GM12878 (cell line): ENCODE measurements around the gene TRIM69. TPM values are rescaled to one million over a fixed set of nuclear protein-coding genes. Genes with fewer than 3 reads are reported as not detected.
A peak's percentile ranks its signal among the peaks of the same experiment; 100 is the strongest.

ENCODE experiments used
- ATF2 ChIP-seq: IDR thresholded peaks from 2 replicates; pipeline ENCODE4 v1.6.1; 2012; ENCODE audit warnings: low read length, inconsistent platforms
- CBFB ChIP-seq: IDR thresholded peaks from 2 replicates; pipeline ENCODE4 v1.6.1; 2016; ENCODE audit warnings: antibody characterized with exemption, low read depth
- CHD1 ChIP-seq: IDR thresholded peaks from 2 replicates; pipeline ENCODE4 v1.6.1; 2012; ENCODE audit warnings: low read depth, low read length, improper control_type of control experiment
- CREM ChIP-seq: IDR thresholded peaks from 2 replicates; pipeline ENCODE4 v1.6.1; 2014; ENCODE audit warnings: antibody characterized with exemption, low read depth
- E2F4 ChIP-seq: IDR thresholded peaks from 2 replicates; pipeline ENCODE4 v1.6.1; 2012; ENCODE audit warnings: low read depth, low read length, improper control_type of control experiment
- FOS ChIP-seq: IDR thresholded peaks from 3 replicates; pipeline ENCODE4 v1.6.1; 2011; ENCODE audit warnings: borderline replicate concordance; ENCODE audit not compliant: insufficient read length; ENCODE audit errors: extremely low read depth
- IKZF1 ChIP-seq: fragments of 450-650 bp; conservative IDR thresholded peaks from 2 replicates; pipeline ENCODE4 v1.6.1; 2017; ENCODE audit warnings: antibody characterized with exemption, mild to moderate bottlenecking
- IRF4 ChIP-seq: IDR thresholded peaks from 2 replicates; pipeline ENCODE4 v1.6.1; 2011; ENCODE audit warnings: low read depth, low read length
- IRF5 ChIP-seq: fragments of 450-650 bp; IDR thresholded peaks from 2 replicates; pipeline ENCODE4 v1.6.1; 2017; ENCODE audit warnings: borderline replicate concordance
- MEF2A ChIP-seq: IDR thresholded peaks from 2 replicates; pipeline ENCODE4 v1.6.1; 2011; ENCODE audit warnings: low read depth, mild to moderate bottlenecking, low read length, moderate library complexity; ENCODE audit not compliant: insufficient read depth
- MTA2 ChIP-seq: fragments of 450-650 bp; IDR thresholded peaks from 2 replicates; pipeline ENCODE4 v1.6.1; 2016; ENCODE audit warnings: low read depth, mild to moderate bottlenecking, moderate library complexity
- NFYB ChIP-seq: IDR thresholded peaks from 2 replicates; pipeline ENCODE4 v1.6.1; 2011; ENCODE audit warnings: low read depth, mild to moderate bottlenecking, low read length, improper control_type of control experiment, moderate library complexity; ENCODE audit not compliant: insufficient read depth
- NKRF ChIP-seq: fragments of 450-650 bp; conservative IDR thresholded peaks from 2 replicates; pipeline ENCODE4 v1.6.1; 2017; ENCODE audit warnings: mild to moderate bottlenecking, moderate library complexity
- SREBF2 ChIP-seq: IDR thresholded peaks from 2 replicates; pipeline ENCODE4 v1.6.1; 2012; ENCODE audit warnings: mild to moderate bottlenecking, low read length
- TBL1XR1 ChIP-seq: IDR thresholded peaks from 2 replicates; pipeline ENCODE4 v1.6.1; 2012; ENCODE audit warnings: low read depth, low read length, improper control_type of control experiment
- ZZZ3 ChIP-seq: IDR thresholded peaks from 2 replicates; pipeline ENCODE4 v1.6.1; 2011; ENCODE audit warnings: low read depth; ENCODE audit not compliant: control insufficient read depth, insufficient read length
- polyA plus RNA-seq, 11 experiments: library from polyadenylated mRNA; depleted of rRNA in 4 of 11; unstranded in 6 of 11; stranded (reverse) in 5 of 11; fragments of >200 nt; fragmentation: Nextera tagmentation in 4 of 11; fragmentation: Illumina TruSeq in 1 of 11; extraction: Ambion mirVana in 4 of 11; extraction: Trizol in 1 of 11; gene quantifications; 1 replicate in 1 of 11; 2 replicates in 10 of 11; pipeline versions ENCODE4 v1.2.1 to v1.2.3, GENCODE V29; 2011 to 2016; ENCODE audit warnings: inconsistent platforms in 2 of 11, missing spikeins in 2 of 11, low read depth in 1 of 11
- total RNA-seq, 4 experiments: library from RNA; depleted of rRNA in 3 of 4; stranded (reverse); fragments of >200 nt in 3 of 4; fragmentation: Illumina TruSeq in 1 of 4; extraction: Trizol in 1 of 4; gene quantifications; 2 replicates each; pipeline versions ENCODE4 v1.2.1 to v1.2.3, GENCODE V29; 2013 to 2021
- TF ChIP-seq, protein P1 (sequence below): IDR thresholded peaks from 2 replicates; pipeline ENCODE4 v1.6.1; 2011; ENCODE audit warnings: low read depth, mild to moderate bottlenecking, low read length, moderate library complexity, borderline replicate concordance; ENCODE audit errors: extremely low read depth
- TF ChIP-seq, protein P2 (sequence below): fragments of 450-650 bp; IDR thresholded peaks from 2 replicates; pipeline ENCODE4 v1.6.1; 2016; ENCODE audit warnings: mild to moderate bottlenecking
- TF ChIP-seq, protein P3 (sequence below): fragments of 450-650 bp; IDR thresholded peaks from 2 replicates; pipeline ENCODE4 v1.6.1; 2014; ENCODE audit warnings: mild to moderate bottlenecking

TRIM69 gene
- total and polyA plus RNA-seq, 10 of the 15 experiments (the other 5 are each of a cell fraction or from before 2014, with no cell fraction given): 11.2 to 52.7 (median 37.8) TPM

- TF ChIP-seq NKRF (no peak), CHD1 (no peak), MEF2A (peak; percentile 20; the same call in 1 of the 2 replicates), IRF4 (0 out of 2 replicates have a peak, but pooled peaks have one; percentile 74), SREBF2 (no peak), IKZF1 (no peak; the same call in 1 of the 2 replicates), MTA2 (peak; percentile 62), FOS (no peak), ATF2 (peak; percentile 36; the same call in 1 of the 2 replicates), CBFB (no peak), ZZZ3 (no peak), CREM (no peak), TBL1XR1 (no peak), NFYB (peak; percentile 36; the same call in 1 of the 2 replicates), E2F4 (no peak), IRF5 (no peak)
- TF ChIP-seq, protein P1, sequence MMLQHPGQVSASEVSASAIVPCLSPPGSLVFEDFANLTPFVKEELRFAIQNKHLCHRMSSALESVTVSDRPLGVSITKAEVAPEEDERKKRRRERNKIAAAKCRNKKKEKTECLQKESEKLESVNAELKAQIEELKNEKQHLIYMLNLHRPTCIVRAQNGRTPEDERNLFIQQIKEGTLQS: no peak
- TF ChIP-seq, protein P2, sequence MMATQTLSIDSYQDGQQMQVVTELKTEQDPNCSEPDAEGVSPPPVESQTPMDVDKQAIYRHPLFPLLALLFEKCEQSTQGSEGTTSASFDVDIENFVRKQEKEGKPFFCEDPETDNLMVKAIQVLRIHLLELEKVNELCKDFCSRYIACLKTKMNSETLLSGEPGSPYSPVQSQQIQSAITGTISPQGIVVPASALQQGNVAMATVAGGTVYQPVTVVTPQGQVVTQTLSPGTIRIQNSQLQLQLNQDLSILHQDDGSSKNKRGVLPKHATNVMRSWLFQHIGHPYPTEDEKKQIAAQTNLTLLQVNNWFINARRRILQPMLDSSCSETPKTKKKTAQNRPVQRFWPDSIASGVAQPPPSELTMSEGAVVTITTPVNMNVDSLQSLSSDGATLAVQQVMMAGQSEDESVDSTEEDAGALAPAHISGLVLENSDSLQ: peak; percentile 64
- TF ChIP-seq, protein P3, sequence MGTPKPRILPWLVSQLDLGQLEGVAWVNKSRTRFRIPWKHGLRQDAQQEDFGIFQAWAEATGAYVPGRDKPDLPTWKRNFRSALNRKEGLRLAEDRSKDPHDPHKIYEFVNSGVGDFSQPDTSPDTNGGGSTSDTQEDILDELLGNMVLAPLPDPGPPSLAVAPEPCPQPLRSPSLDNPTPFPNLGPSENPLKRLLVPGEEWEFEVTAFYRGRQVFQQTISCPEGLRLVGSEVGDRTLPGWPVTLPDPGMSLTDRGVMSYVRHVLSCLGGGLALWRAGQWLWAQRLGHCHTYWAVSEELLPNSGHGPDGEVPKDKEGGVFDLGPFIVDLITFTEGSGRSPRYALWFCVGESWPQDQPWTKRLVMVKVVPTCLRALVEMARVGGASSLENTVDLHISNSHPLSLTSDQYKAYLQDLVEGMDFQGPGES: no peak
These were observed 14.3 kb upstream of the TRIM69 start (continued) for GRCh38 chr15:44722011-44722410.
